GM23338 (cell line): Measurements from ENCODE around the gene HTATSF1. TPM values are rescaled to one million over a fixed set of nuclear protein-coding genes. Genes with fewer than 3 reads are reported as not detected.

ENCODE experiments used
- ATAC-seq: fragments of 200-7000 bp; cut with Tn5 transposase; 3 replicates; pipeline ENCODE4 v1.9.1; 2020
- DNase-seq: peaks from one replicate; pipeline ENCODE4 v3.0.0-alpha.2; 2015; ENCODE audit warnings: low spot score
- H2AFZ ChIP-seq: fragments of 200-600 bp; sonication (generic); 2 replicates; pipeline ENCODE4 v1.8.0; 2016; ENCODE audit warnings: antibody characterized with exemption, mild to moderate bottlenecking, moderate library complexity
- H3F3A ChIP-seq: fragments of 200-600 bp; sonication (generic); replicated peaks from 2 replicates; pipeline ENCODE4 v1.8.0; 2017; ENCODE audit warnings: antibody characterized with exemption, mixed run types, low read depth
- H3K27ac ChIP-seq: fragments of 200-600 bp; sonication (generic); 2 replicates; pipeline ENCODE4 v1.6.1; 2016; ENCODE audit warnings: low read depth
- H3K27me3 ChIP-seq: fragments of 200-600 bp; sonication (generic); 2 replicates; pipeline ENCODE4 v1.8.0; 2016; ENCODE audit warnings: mild to moderate bottlenecking, mixed run types, moderate library complexity; ENCODE audit not compliant: insufficient read depth
- H3K36me3 ChIP-seq: fragments of 200-600 bp; sonication (generic); 2 replicates; pipeline ENCODE4 v1.8.0; 2016; ENCODE audit warnings: mild to moderate bottlenecking; ENCODE audit not compliant: insufficient read depth
- H3K4me1 ChIP-seq: fragments of 200-600 bp; sonication (generic); 2 replicates; pipeline ENCODE4 v1.8.0; 2016; ENCODE audit warnings: mild to moderate bottlenecking, moderate library complexity; ENCODE audit not compliant: insufficient read depth
- H3K4me2 ChIP-seq: fragments of 200-600 bp; sonication (generic); 2 replicates; pipeline ENCODE4 v1.7.1; 2017; ENCODE audit warnings: mixed run types
- H3K4me3 ChIP-seq: fragments of 200-600 bp; sonication (generic); 2 replicates; pipeline ENCODE4 v1.6.1; 2016; ENCODE audit warnings: mixed run types
- H3K79me2 ChIP-seq: fragments of 200-600 bp; sonication (generic); replicated peaks from 2 replicates; pipeline ENCODE4 v1.8.0; 2017; ENCODE audit warnings: mild to moderate bottlenecking; ENCODE audit not compliant: insufficient read depth
- H3K9me2 ChIP-seq: fragments of 200-600 bp; sonication (generic); 2 replicates; pipeline ENCODE4 v1.8.0; 2017; ENCODE audit not compliant: insufficient read depth
- H4K20me1 ChIP-seq: fragments of 200-600 bp; sonication (generic); replicated peaks from 2 replicates; pipeline ENCODE4 v1.8.0; 2017; ENCODE audit warnings: mild to moderate bottlenecking; ENCODE audit not compliant: insufficient read depth
- H3K27ac Mint-ChIP-seq: 2 replicates; pipeline ENCODE4 v1.8.0; 2020; ENCODE audit warnings: inconsistent platforms, mild to moderate bottlenecking, moderate library complexity, mixed read lengths
- H3K27me3 Mint-ChIP-seq: 3 replicates; pipeline ENCODE4 v1.8.0; 2022; ENCODE audit warnings: low read depth, mild to moderate bottlenecking, moderate library complexity, mixed read lengths, inconsistent platforms; ENCODE audit not compliant: insufficient read depth, poor library complexity
- H3K36me3 Mint-ChIP-seq: 3 replicates; pipeline ENCODE4 v1.8.0; 2021; ENCODE audit warnings: low read depth, mild to moderate bottlenecking, inconsistent platforms, moderate library complexity, mixed read lengths
- H3K4me1 Mint-ChIP-seq: 3 replicates; pipeline ENCODE4 v1.8.0; 2020; ENCODE audit warnings: mild to moderate bottlenecking, inconsistent platforms, mixed read lengths
- H3K4me3 Mint-ChIP-seq: 3 replicates; pipeline ENCODE4 v1.8.0; 2021; ENCODE audit warnings: moderate library complexity, mild to moderate bottlenecking, inconsistent platforms, mixed read lengths
- H3K9me3 Mint-ChIP-seq: 3 replicates; pipeline ENCODE4 v1.8.0; 2020; ENCODE audit warnings: moderate library complexity, mild to moderate bottlenecking, inconsistent platforms, mixed read lengths
- CREB1 ChIP-seq: fragments of 250-450 bp; sonication (Bioruptor Pico); IDR thresholded peaks from 2 replicates; pipeline ENCODE4 v1.5.0; 2020; ENCODE audit warnings: low read depth, mild to moderate bottlenecking, moderate library complexity
- CTCF ChIP-seq, 2 experiments: fragments of 200-600 bp in 1 of 2; sonication (generic) in 1 of 2; conservative IDR thresholded peaks; 2 replicates each; pipeline versions ENCODE4 v1.5.1 to v1.6.1; 2016 to 2017; ENCODE audit warnings: antibody characterized with exemption in 2 of 2, low read depth in 2 of 2, mild to moderate bottlenecking in 2 of 2, moderate library complexity in 1 of 2
- ETS1 ChIP-seq: IDR thresholded peaks from 2 replicates; pipeline ENCODE4 v1.6.1; 2016; ENCODE audit warnings: antibody characterized with exemption
- EZH2 ChIP-seq: fragments of 200-600 bp; sonication (generic); IDR thresholded peaks from one replicate; pipeline ENCODE4 v1.8.0; 2017; ENCODE audit warnings: antibody characterized with exemption, mild to moderate bottlenecking, low read depth; ENCODE audit not compliant: unreplicated experiment
- EZH2phosphoT487 ChIP-seq: fragments of 200-600 bp; sonication (generic); IDR thresholded peaks from one replicate; pipeline ENCODE4 v1.8.1; 2018; ENCODE audit warnings: antibody characterized with exemption; ENCODE audit not compliant: unreplicated experiment
- JUNB ChIP-seq: IDR thresholded peaks from one replicate; pipeline ENCODE4 v1.6.1; 2016; ENCODE audit warnings: antibody characterized with exemption; ENCODE audit not compliant: unreplicated experiment
- NANOG ChIP-seq: IDR thresholded peaks from 2 replicates; pipeline ENCODE4 v1.6.1; 2016; ENCODE audit warnings: antibody characterized with exemption, borderline replicate concordance
- POLR2AphosphoS5 ChIP-seq: IDR thresholded peaks from 2 replicates; pipeline ENCODE4 v1.6.1; 2016; ENCODE audit warnings: antibody characterized with exemption, low read depth
- REST ChIP-seq: IDR thresholded peaks from one replicate; pipeline ENCODE4 v1.6.1; 2018; ENCODE audit warnings: antibody characterized with exemption; ENCODE audit not compliant: unreplicated experiment
- STAT1 ChIP-seq: IDR thresholded peaks from one replicate; pipeline ENCODE4 v1.6.1; 2016; ENCODE audit warnings: antibody characterized with exemption; ENCODE audit not compliant: unreplicated experiment
- ZNF114 ChIP-seq: fragments of 250-450 bp; sonication (Bioruptor Pico); IDR thresholded peaks from 2 replicates; pipeline ENCODE4 v1.5.0; 2020; ENCODE audit warnings: mild to moderate bottlenecking, moderate library complexity
- ZNF331 ChIP-seq: fragments of 250-450 bp; sonication (Bioruptor Pico); IDR thresholded peaks from 2 replicates; pipeline ENCODE4 v1.5.0; 2020; ENCODE audit warnings: low read depth, mild to moderate bottlenecking, moderate library complexity
- ZNF462 ChIP-seq: fragments of 250-450 bp; sonication (Bioruptor Pico); IDR thresholded peaks from 2 replicates; pipeline ENCODE4 v1.5.0; 2020; ENCODE audit warnings: mild to moderate bottlenecking, moderate library complexity
- polyA plus RNA-seq: library from polyadenylated mRNA; unstranded; fragments of >200 nt; fragmentation: Nextera tagmentation; extraction: Ambion mirVana; gene quantifications from 2 replicates; pipeline ENCODE4 v1.2.1, GENCODE V29; 2016
- total RNA-seq: library from RNA; depleted of rRNA; stranded (reverse); fragments of >200 nt; shearing (Covaris generic); gene quantifications from 2 replicates; pipeline ENCODE4 v1.2.3, GENCODE V29; 2014

HTATSF1 gene
- total and polyA plus RNA-seq, 2 experiments from 2014 or later = 85.5 to 86.8 TPM

- no peak overlapping the region for H3K4me3 ChIP-seq
- no peaks in the 10 kb centered on the region for H3K36me3 ChIP-seq
- no peaks in the 10 kb centered on the region for H3K9me2 ChIP-seq
- no peaks in the 10 kb centered on the region for H3K4me1 ChIP-seq
- no peaks in the 10 kb centered on the region; the same call in 2 of the 3 replicates for H3K9me3 Mint-ChIP-seq
- no peak overlapping the region for H2AFZ ChIP-seq
- H3F3A ChIP-seq = no peaks in the 10 kb centered on the region
- DNase-seq (no peak), ATAC-seq (no peak)
- H3K27me3 Mint-ChIP-seq = no peaks in the 10 kb centered on the region
- H3K27me3 ChIP-seq = no peaks in the 10 kb centered on the region
- no peaks in the 10 kb centered on the region for H4K20me1 ChIP-seq
- no peak for TF ChIP-seq ZNF331 (CRISPR knock-in tag)
- TF ChIP-seq STAT1 = no peak
- no peak for TF ChIP-seq ETS1
- TF ChIP-seq EZH2phosphoT487 = no peak
- no peak for TF ChIP-seq NANOG
- no peak for TF ChIP-seq CTCF (conservative IDR thresholded peaks at IDR 0.05; ENCODE audit: low read depth in 2 of 2)
- no peak for TF ChIP-seq CREB1 (CRISPR knock-in tag)
- TF ChIP-seq ZNF114 (CRISPR knock-in tag) = no peak
- no peak for TF ChIP-seq REST
- TF ChIP-seq JUNB = no peak
- no peak for TF ChIP-seq POLR2AphosphoS5
- TF ChIP-seq EZH2 = no peak
- TF ChIP-seq ZNF462 (CRISPR knock-in tag) = no peak
- H3K79me2 ChIP-seq = peaks cover 3% of the 10 kb centered on the region
- peaks cover 2% of the 10 kb centered on the region; the same call in 1 of the 3 replicates for H3K4me1 Mint-ChIP-seq
- no peak overlapping the region for H3K27ac Mint-ChIP-seq
- no peak overlapping the region for H3K4me2 ChIP-seq
- H3K4me3 Mint-ChIP-seq = no peak overlapping the region
- H3K36me3 Mint-ChIP-seq = no peaks in the 10 kb centered on the region
- no peak overlapping the region for H3K27ac ChIP-seq
Observed at GRCh38 chrX:136493011-136493410, 4.4 kb upstream of the HTATSF1 start.
